Astrocyte of the spinal cord (primary cell): ENCODE data around the gene SORCS2.
A peak's percentile ranks its signal among the peaks of the same experiment; 100 is the strongest.

Source experiments
- DNase-seq: peaks from one replicate; pipeline ENCODE4 v3.0.0; 2011; ENCODE audit warnings: low read depth, low spot score
- H3K4me3 ChIP-seq: 2 replicates; pipeline ENCODE4 v1.5.1; 2011; ENCODE audit warnings: low read depth, mild to moderate bottlenecking, low read length, moderate library complexity
- CTCF ChIP-seq: IDR thresholded peaks from 2 replicates; pipeline ENCODE4 v1.5.1; 2012; ENCODE audit warnings: low read depth, mild to moderate bottlenecking, low read length, inconsistent platforms
- in situ Hi-C: cut with HindIII; loops from 2 replicates; pipeline ENCODE4 v1.10.0; 2017; ENCODE audit warnings: low sequenced_read_pairs

Gene SORCS2

GRCh38 chr4:7147661-7148310 lies 44.6 kb upstream of the SORCS2 start:
- H3K4me3 ChIP-seq: no peak overlapping the region
- TF ChIP-seq CTCF: no peak
- in situ Hi-C loops: no loop called here
- no peak for DNase-seq

- in situ Hi-C loops: no loop called here
- TF ChIP-seq CTCF: no peak
- H3K4me3 ChIP-seq: no peak overlapping the region
- no peak for DNase-seq
Measured at GRCh38 chr4:7148337-7148736, 44.0 kb upstream of the SORCS2 start.

GRCh38 chr4:7150036-7150635 lies 42.2 kb upstream of the SORCS2 start:
- no peak for TF ChIP-seq CTCF
- in situ Hi-C loops: no loop called here
- peak; percentile 36 for DNase-seq
- H3K4me3 ChIP-seq: no peak overlapping the region

- TF ChIP-seq CTCF: no peak
- no peak for DNase-seq
- no peak overlapping the region for H3K4me3 ChIP-seq
- in situ Hi-C loops: no loop called here
Measured at GRCh38 chr4:7151668-7152227, 40.6 kb upstream of the SORCS2 start.

GRCh38 chr4:7153711-7154110 lies 38.6 kb upstream of the SORCS2 start:
- no peak for DNase-seq
- in situ Hi-C loops: no loop called here
- TF ChIP-seq CTCF: no peak
- H3K4me3 ChIP-seq: no peak overlapping the region

- no peak for DNase-seq
- in situ Hi-C loops: no loop called here
- TF ChIP-seq CTCF: no peak
- no peak overlapping the region for H3K4me3 ChIP-seq
Measured at GRCh38 chr4:7154351-7154981, 37.9 kb upstream of the SORCS2 start.
